C1 segment of cervical spinal cord (tissue), 14 donors: ENCODE measurements around the gene MYRFL.
"Not testable (repeated sequence)": the region's sequence is repeated elsewhere in the genome, so short reads cannot be mapped to it uniquely, and the experiment has no call there.

ENCODE experiments used
- DNase-seq, 14 donors: peaks; one replicate each; lab custom pipeline; 2025; lab: John Stamatoyannopoulos, UW

The MYRFL gene

GRCh38 chr12:69824966-69825560 lies at the start of gene MYRFL:
MYRFL (plus strand) TSS chr12:69825227; CDS start chr12:69825518, 291 bp downstream.
- no peak for DNase-seq

GRCh38 chr12:69779928-69780327 lies 45.1 kb upstream of the MYRFL start:
- DNase-seq = no peak

GRCh38 chr12:69783365-69783764 lies 41.7 kb upstream of the MYRFL start:
- no peak for DNase-seq

GRCh38 chr12:69789351-69789750 lies 35.7 kb upstream of the MYRFL start:
- peak in 1 of 14 donors; percentile 43 for DNase-seq

- DNase-seq = no peak
Observed at GRCh38 chr12:69792533-69792932, 32.5 kb upstream of the MYRFL start.

- DNase-seq = not testable (repeated sequence)
Observed at GRCh38 chr12:69807101-69807897, 17.7 kb upstream of the MYRFL start.

- no peak for DNase-seq
Observed at GRCh38 chr12:69810870-69811498, 14.0 kb upstream of the MYRFL start.

- no peak for DNase-seq
Observed at GRCh38 chr12:69816082-69816481, 8.9 kb upstream of the MYRFL start.

- no peak for DNase-seq
Observed at GRCh38 chr12:69821032-69821455, 4.0 kb upstream of the MYRFL start.

- DNase-seq = peak in 1 of 14 donors; percentile 59
Observed at GRCh38 chr12:69821456-69822159, 3.4 kb upstream of the MYRFL start.

- no peak for DNase-seq
Observed at GRCh38 chr12:69822201-69822860, 2.7 kb upstream of the MYRFL start.

GRCh38 chr12:69824028-69824427 lies 999 bp upstream of the MYRFL start:
- DNase-seq = no peak

- DNase-seq = no peak
Observed at GRCh38 chr12:69828897-69829296, 3.9 kb downstream of the MYRFL start.

GRCh38 chr12:69833696-69834095 lies 8.7 kb downstream of the MYRFL start:
- peak in 1 of 14 donors; percentile 18 for DNase-seq

- DNase-seq = no peak
Observed at GRCh38 chr12:69834147-69834546, 9.1 kb downstream of the MYRFL start.

GRCh38 chr12:69834576-69834975 lies 9.5 kb downstream of the MYRFL start:
- no peak for DNase-seq

- no peak for DNase-seq
Observed at GRCh38 chr12:69835081-69835480, 10.1 kb downstream of the MYRFL start.

GRCh38 chr12:69836015-69836414 lies 11.0 kb downstream of the MYRFL start:
- no peak for DNase-seq

- no peak for DNase-seq
Observed at GRCh38 chr12:69837191-69837590, 12.2 kb downstream of the MYRFL start.

GRCh38 chr12:69837657-69838415 lies 12.8 kb downstream of the MYRFL start:
- DNase-seq = no peak

- DNase-seq = no peak
Observed at GRCh38 chr12:69840727-69841126, 15.7 kb downstream of the MYRFL start.
